Endothelial cell of umbilical vein (primary cell): ENCODE results near the gene BEND3. TPM values are rescaled to one million over a fixed set of nuclear protein-coding genes. Genes with fewer than 3 reads are reported as not detected.

Experiments
- BruUV-seq: library from RNA; stranded (reverse); fragments of 400-500 nt; replicated peaks from 2 replicates; lab custom pipeline; 2021; lab: Mats Ljungman, UMichigan
- CTCF ChIA-PET: fragments of 300-600, 350-600 bp; sonication (Branson Sonifier 250); formaldehyde crosslinking; loops from one replicate; lab custom pipeline; 2021; ENCODE audit warnings: antibody characterized with exemption, inconsistent platforms; lab: Charles Lee
- POLR2A ChIA-PET: fragments of 300-600, 350-600 bp; sonication (Branson Sonifier 250); formaldehyde crosslinking; loops from one replicate; lab custom pipeline; 2021; ENCODE audit warnings: antibody characterized with exemption, inconsistent platforms; lab: Charles Lee
- DNase-seq: peaks from one replicate; pipeline ENCODE4 v3.0.0-alpha.2; 2011; ENCODE audit warnings: low read depth, low spot score
- FAIRE-seq: peaks from 2 replicates; lab custom pipeline; 2011; peaks lifted over from hg19 to GRCh38; lab: Jason Lieb, UNC
- H2AFZ ChIP-seq: 2 replicates; pipeline ENCODE4 v1.6.0; 2012; ENCODE audit warnings: low read depth, low read length, control low read depth, inconsistent platforms
- H3K27ac ChIP-seq: 2 replicates; pipeline ENCODE4 v1.5.1; 2011; ENCODE audit warnings: low read depth, mild to moderate bottlenecking, control low read depth, low read length, moderate library complexity; ENCODE audit not compliant: insufficient read depth
- H3K27me3 ChIP-seq, 2 experiments: 2 replicates each; pipeline versions ENCODE4 v1.6.0 to v1.6.1; 2011; ENCODE audit warnings: low read length in 2 of 2, mixed read lengths in 1 of 2; ENCODE audit not compliant: control insufficient read depth in 2 of 2, insufficient read depth in 2 of 2
- H3K36me3 ChIP-seq, 2 experiments: 2 replicates in 1 of 2; 3 replicates in 1 of 2; pipeline ENCODE4 v1.5.1; 2011; ENCODE audit warnings: low read length in 2 of 2, mild to moderate bottlenecking in 1 of 2, moderate library complexity in 1 of 2; ENCODE audit not compliant: control insufficient read depth in 2 of 2, insufficient read depth in 2 of 2; ENCODE audit errors: extremely low read depth in 1 of 2
- H3K4me1 ChIP-seq: 3 replicates; pipeline ENCODE4 v1.5.1; 2011; ENCODE audit warnings: mild to moderate bottlenecking, low read length; ENCODE audit not compliant: control insufficient read depth, insufficient read depth; ENCODE audit errors: extremely low read depth
- H3K4me2 ChIP-seq: 2 replicates; pipeline ENCODE4 v1.6.1; 2011; ENCODE audit warnings: low read length, control low read depth, mixed read lengths; ENCODE audit not compliant: insufficient read depth
- H3K4me3 ChIP-seq, 3 experiments: fragments of 200-600 bp in 1 of 3; sonication (generic), shearing (Covaris generic) in 1 of 3; replicated peaks in 1 of 3; 2 replicates each; pipeline ENCODE4 v1.5.1; 2011 to 2016; ENCODE audit warnings: control low read depth in 3 of 3, low read length in 3 of 3, mild to moderate bottlenecking in 2 of 3, inconsistent platforms in 1 of 3, low read depth in 1 of 3, moderate library complexity in 1 of 3; ENCODE audit not compliant: insufficient read depth in 1 of 3
- H3K79me2 ChIP-seq: 2 replicates; pipeline ENCODE4 v1.6.0; 2012; ENCODE audit warnings: low read length, inconsistent platforms; ENCODE audit not compliant: control insufficient read depth, insufficient read depth
- H3K9ac ChIP-seq: replicated peaks from 2 replicates; pipeline ENCODE3; 2011; ENCODE audit warnings: low read length, control low read depth; ENCODE audit not compliant: insufficient read depth; ENCODE audit errors: extremely low read depth
- H3K9me1 ChIP-seq: replicated peaks from 3 replicates; pipeline ENCODE4 v1.6.0; 2011; ENCODE audit warnings: mild to moderate bottlenecking, low read length; ENCODE audit not compliant: control insufficient read depth, insufficient read depth; ENCODE audit errors: extremely low read depth
- H3K9me3 ChIP-seq: replicated peaks from 2 replicates; pipeline ENCODE4 v1.5.1; 2012; ENCODE audit warnings: low read length, inconsistent platforms; ENCODE audit not compliant: control insufficient read depth, insufficient read depth
- H4K20me1 ChIP-seq: replicated peaks from 2 replicates; pipeline ENCODE3; 2011; ENCODE audit warnings: mild to moderate bottlenecking, low read length; ENCODE audit not compliant: control insufficient read depth, insufficient read depth; ENCODE audit errors: extremely low read depth
- EZH2 ChIP-seq: IDR thresholded peaks from 2 replicates; pipeline ENCODE4 v1.6.1; 2012; ENCODE audit warnings: borderline replicate concordance, low read depth, mild to moderate bottlenecking, moderate library complexity, low read length, inconsistent platforms; ENCODE audit not compliant: severe bottlenecking
- FOS ChIP-seq: IDR thresholded peaks from 2 replicates; pipeline ENCODE4 v1.6.1; 2011; ENCODE audit warnings: mild to moderate bottlenecking, low read length, moderate library complexity, borderline replicate concordance; ENCODE audit not compliant: insufficient read depth
- GATA2 ChIP-seq: IDR thresholded peaks from 2 replicates; pipeline ENCODE4 v1.7.0; 2011; ENCODE audit warnings: low read depth, mild to moderate bottlenecking, moderate library complexity, mixed read lengths, low read length; ENCODE audit not compliant: insufficient read length, insufficient read depth
- JUN ChIP-seq: IDR thresholded peaks from 2 replicates; pipeline ENCODE4 v1.6.1; 2011; ENCODE audit warnings: borderline replicate concordance, low read depth; ENCODE audit not compliant: insufficient read length, insufficient read depth
- MYC ChIP-seq: IDR thresholded peaks from one replicate; pipeline ENCODE4 v1.6.1; 2011; ENCODE audit warnings: mild to moderate bottlenecking, low read depth, low read length
- POLR2A ChIP-seq: IDR thresholded peaks from 2 replicates; pipeline ENCODE4 v1.6.1; 2012; ENCODE audit warnings: low read depth, mild to moderate bottlenecking, control low read depth, low read length
- POLR2AphosphoS5 ChIP-seq: IDR thresholded peaks from 2 replicates; pipeline ENCODE4 v1.6.1; 2012; ENCODE audit warnings: low read depth, mild to moderate bottlenecking, control low read depth, low read length, moderate library complexity; ENCODE audit not compliant: insufficient read depth
- dilution Hi-C: fragments of 300-500 bp; cut with MboI; formaldehyde crosslinking; loops from one replicate; pipeline ENCODE4 v1.15.0; 2019; ENCODE audit warnings: low sequenced_read_pairs; ENCODE audit not compliant: extremely low pct_ligation_motif_present
- intact Hi-C: fragments of 100-400 bp; cut with micrococcal nuclease; formaldehyde crosslinking; loops from one replicate; pipeline ENCODE4 v1.10.0; 2022
- polyA plus RNA-seq, 4 experiments: library from polyadenylated mRNA; depleted of rRNA in 3 of 4; stranded (reverse) in 3 of 4; unstranded in 1 of 4; fragments of >200 nt; gene quantifications; 2 replicates each; pipeline versions ENCODE4 v1.2.1 to v1.2.3, GENCODE V29; 2011 to 2012; ENCODE audit warnings: missing spikeins in 1 of 4
- small RNA-seq: library from RNA; depleted of rRNA; stranded (forward); fragments of <200 nt; gene quantifications from one replicate; pipeline ENCODE3, GENCODE V24; 2012; ENCODE audit warnings: low replicate concordance, low read depth; ENCODE audit not compliant: insufficient read depth, insufficient read length
- total RNA-seq: library from RNA; stranded (reverse); gene quantifications from 2 replicates; pipeline ENCODE4 v1.2.3, GENCODE V29; 2021
- TF ChIP-seq, protein P1 (sequence below), 2 donors: IDR thresholded peaks; 1 replicate in 1 of 2; 2 replicates in 1 of 2; pipeline ENCODE4 v1.5.1; 2011; ENCODE audit warnings: low read length in 2 of 2, mild to moderate bottlenecking in 2 of 2, moderate library complexity in 2 of 2, control low read depth in 1 of 2, inconsistent platforms in 1 of 2, low read depth in 1 of 2; ENCODE audit not compliant: insufficient read depth in 1 of 2; ENCODE audit errors: extremely low read depth in 1 of 2
- TF ChIP-seq, protein P2 (sequence below): IDR thresholded peaks from 2 replicates; pipeline ENCODE4 v1.6.1; 2011; ENCODE audit not compliant: insufficient read depth, insufficient read length

The BEND3 gene
- total and polyA plus RNA-seq, 2 donors (not counting 3 experiments of a cell fraction or from before 2014, with no cell fraction given): 1.6 to 4.8 TPM

DNA sequence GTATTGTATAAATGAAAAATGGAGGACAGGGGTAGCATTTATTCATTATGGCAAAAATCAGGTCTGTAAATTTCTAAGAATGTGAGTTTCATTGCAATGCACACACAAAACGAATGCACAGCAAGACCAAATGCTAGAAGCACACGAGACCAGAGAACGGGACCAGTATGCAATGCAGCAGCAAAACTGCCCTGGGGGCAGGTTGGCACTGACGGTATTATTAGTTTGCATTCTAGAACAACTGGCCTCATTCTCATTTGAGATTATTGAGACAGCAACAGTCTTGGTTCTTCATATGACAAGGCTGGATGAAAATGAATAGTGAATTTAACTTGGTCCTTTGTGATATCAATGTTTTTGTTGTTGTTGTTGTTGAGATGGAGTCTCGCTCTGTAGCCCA is 96.3 kb downstream of the BEND3 start:
- Histone ChIP-seq H3K9me1 (no peaks in the 10 kb centered on the region), H3K9me3 (no peaks in the 10 kb centered on the region), H3K79me2 (no peaks in the 10 kb centered on the region), H3K27ac (no peak overlapping the region), H3K4me2 (no peak overlapping the region), H3K9ac (no peak overlapping the region), H3K4me3 (no peak overlapping the region), H3K36me3 (no peaks in the 10 kb centered on the region), H4K20me1 (no peaks in the 10 kb centered on the region), H3K4me1 (peaks cover 8% of the 10 kb centered on the region), H3K27me3 (no peaks in the 10 kb centered on the region), H2AFZ (no peak overlapping the region)
- ChIA-PET CTCF (interaction anchor here (2.6 kb wide), 1 partner anchor 21 kb away, joined by 8 read pairs; no protein-coding TSS in a partner anchor), POLR2A (no interaction called here)
- no peak for TF ChIP-seq EZH2
- no peak for TF ChIP-seq MYC
- TF ChIP-seq POLR2A: no peak
- no peak for TF ChIP-seq JUN
- TF ChIP-seq, protein P1, sequence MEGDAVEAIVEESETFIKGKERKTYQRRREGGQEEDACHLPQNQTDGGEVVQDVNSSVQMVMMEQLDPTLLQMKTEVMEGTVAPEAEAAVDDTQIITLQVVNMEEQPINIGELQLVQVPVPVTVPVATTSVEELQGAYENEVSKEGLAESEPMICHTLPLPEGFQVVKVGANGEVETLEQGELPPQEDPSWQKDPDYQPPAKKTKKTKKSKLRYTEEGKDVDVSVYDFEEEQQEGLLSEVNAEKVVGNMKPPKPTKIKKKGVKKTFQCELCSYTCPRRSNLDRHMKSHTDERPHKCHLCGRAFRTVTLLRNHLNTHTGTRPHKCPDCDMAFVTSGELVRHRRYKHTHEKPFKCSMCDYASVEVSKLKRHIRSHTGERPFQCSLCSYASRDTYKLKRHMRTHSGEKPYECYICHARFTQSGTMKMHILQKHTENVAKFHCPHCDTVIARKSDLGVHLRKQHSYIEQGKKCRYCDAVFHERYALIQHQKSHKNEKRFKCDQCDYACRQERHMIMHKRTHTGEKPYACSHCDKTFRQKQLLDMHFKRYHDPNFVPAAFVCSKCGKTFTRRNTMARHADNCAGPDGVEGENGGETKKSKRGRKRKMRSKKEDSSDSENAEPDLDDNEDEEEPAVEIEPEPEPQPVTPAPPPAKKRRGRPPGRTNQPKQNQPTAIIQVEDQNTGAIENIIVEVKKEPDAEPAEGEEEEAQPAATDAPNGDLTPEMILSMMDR (IDR thresholded peaks at IDR 0.05; ENCODE audit: extremely low read depth in 1 of 2, insufficient read depth in 1 of 2, low read depth in 1 of 2, low read length in 2 of 2): no peak
- no peak for TF ChIP-seq FOS
- TF ChIP-seq POLR2AphosphoS5: no peak
- TF ChIP-seq, protein P2, sequence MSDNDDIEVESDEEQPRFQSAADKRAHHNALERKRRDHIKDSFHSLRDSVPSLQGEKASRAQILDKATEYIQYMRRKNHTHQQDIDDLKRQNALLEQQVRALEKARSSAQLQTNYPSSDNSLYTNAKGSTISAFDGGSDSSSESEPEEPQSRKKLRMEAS: no peak
- no peak for TF ChIP-seq GATA2
- dilution Hi-C loops (no loop called here), intact Hi-C loops (no loop called here)
- FAIRE-seq: no peak
- no peak for DNase-seq
- BruUV-seq: no TSS peak

Small RNA genes within 50 kb of the gene (small RNA-seq; reads per million reads assigned to genes)
- gene RNU6-1299P: not detected

Other genes with a start within 250 kb of the BEND3 start
- 1.2 and 2.5 TPM in 2 replicates for gene CD24, start 140.8 kb downstream of the BEND3 start, total RNA-seq
- 10.2 and 52.1 TPM in 2 replicates for gene CD24, start 140.8 kb downstream of the BEND3 start, polyA plus RNA-seq
- gene MTRES1, start 87.3 kb downstream of the BEND3 start, total RNA-seq: 17.5 and 17.8 TPM in 2 replicates
- 4.9 and 8.3 TPM in 2 replicates for gene MTRES1, start 87.3 kb downstream of the BEND3 start, polyA plus RNA-seq